HG02981 (cell line): ENCODE data around the gene SPINDOC.
"Not testable (repeated sequence)": the region's sequence is repeated elsewhere in the genome, so short reads cannot be mapped to it uniquely, and the experiment has no call there.

Source experiments
- ATAC-seq: cut with Tn5 transposase; IDR thresholded peaks from one replicate; pipeline ENCODE4 v1.9.1; 2021; ENCODE audit warnings: mild to moderate bottlenecking, moderate library complexity; ENCODE audit not compliant: unreplicated experiment

Gene SPINDOC

DNA sequence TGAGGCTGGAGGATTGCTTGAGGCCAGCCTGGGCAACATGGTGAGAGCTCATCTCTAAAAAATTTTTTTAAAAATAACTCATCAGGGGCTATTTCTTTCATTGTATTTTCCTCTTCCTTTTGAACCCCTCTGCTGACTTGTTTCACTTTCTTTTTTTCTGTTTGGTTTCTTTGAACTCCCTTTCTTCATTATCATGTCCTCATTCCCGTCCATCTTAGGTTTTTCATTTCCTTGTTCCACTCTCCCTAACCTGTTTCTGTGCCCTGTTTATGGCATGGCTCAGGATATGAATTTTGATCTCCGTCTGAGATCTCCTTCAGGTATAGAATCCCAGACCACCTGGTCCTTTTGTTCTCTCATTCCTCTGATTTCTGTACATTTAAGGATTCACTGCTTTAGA lies 38.1 kb downstream of the SPINDOC start:
- ATAC-seq: no peak

DNA sequence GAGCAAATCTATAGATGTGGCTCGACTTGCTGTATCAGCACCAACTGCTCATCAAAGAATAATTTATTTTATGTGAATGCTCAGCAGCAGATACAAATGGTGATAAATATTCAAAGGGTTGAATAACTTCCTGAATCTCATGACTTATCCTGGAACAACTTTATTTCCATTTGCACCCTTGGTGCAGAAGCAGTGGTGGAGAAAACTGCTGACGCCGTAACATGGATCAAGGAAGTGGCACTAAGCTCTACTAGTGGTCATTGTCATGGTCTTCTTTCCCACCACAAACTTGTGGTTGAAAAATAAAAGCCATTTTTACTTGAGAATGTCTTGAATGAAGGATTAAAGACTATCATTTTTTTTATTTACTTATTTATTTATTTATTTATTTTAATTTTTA lies 40.2 kb downstream of the SPINDOC start:
- ATAC-seq: no peak

- no peak for ATAC-seq
Measured at GRCh38 chr11:63854696-63855095, 41.4 kb downstream of the SPINDOC start.

GRCh38 chr11:63855975-63856374 lies 42.7 kb downstream of the SPINDOC start:
- no peak for ATAC-seq

DNA sequence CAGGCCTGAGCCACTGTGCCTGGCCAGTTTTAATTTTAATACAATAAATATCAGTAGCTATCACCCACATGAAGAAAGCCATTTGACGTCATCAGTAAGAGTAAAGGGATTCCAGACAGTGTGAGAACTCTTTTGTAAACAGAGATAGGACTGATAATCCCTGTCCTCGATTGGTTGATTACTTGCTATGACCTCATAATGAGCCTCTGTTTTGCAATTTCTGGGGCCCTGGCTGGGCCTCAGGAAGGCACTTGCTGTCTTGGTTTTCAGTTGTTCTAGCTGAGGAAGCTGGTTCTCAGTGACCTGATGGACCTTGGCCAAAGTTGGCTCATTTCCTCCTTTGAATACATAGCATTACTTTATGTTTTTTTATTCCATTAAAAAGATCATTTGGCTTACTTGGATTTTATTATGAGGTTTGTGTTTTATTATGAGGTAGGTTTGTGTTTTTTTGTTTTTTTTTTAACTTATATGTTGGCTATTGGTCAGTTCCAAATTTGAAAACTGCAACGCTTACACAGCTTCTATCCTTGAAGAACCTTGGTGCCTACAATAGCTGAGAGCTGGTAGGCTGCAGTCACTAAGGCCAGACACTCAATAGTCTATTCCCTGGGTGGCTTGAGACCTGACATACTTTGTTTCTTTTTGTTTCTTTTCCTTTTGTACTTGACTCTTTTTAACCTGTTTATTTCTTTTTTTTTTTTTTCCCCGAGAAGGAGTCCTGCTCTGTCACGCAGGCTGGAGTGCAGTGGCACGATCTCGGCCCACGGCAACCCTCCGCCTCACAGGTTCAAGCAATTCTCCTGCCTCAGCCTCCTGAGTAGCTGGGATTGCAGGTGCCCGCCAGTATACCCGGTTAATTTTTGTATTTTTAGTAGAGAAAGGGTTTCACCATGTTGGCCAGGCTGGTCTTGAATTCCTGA lies 45.6 kb downstream of the SPINDOC start:
- ATAC-seq: no peak

GRCh38 chr11:63862923-63863322 lies 49.7 kb downstream of the SPINDOC start:
- no peak for ATAC-seq

DNA sequence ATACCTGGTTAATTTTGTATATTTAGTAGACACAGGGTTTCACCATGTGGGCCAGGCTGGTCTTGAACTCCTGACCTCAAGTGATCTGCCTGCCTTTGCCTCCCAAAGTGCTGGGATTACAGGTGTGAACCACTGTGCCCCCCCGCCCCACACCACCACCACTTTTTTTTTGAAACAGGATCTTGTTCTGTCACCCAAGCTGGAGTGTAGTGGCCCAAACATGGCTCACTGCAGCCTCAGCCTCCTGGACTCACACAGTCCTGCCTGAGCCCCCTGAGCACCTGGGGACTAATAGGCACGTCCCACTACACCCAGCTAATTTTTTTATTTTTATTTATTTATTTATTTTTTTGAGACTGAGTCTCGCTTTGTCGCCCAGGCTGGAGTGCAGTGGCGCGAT lies 50.4 kb downstream of the SPINDOC start:
- not testable (repeated sequence) for ATAC-seq

- ATAC-seq: no peak
Measured at GRCh38 chr11:63866211-63866610, 53.0 kb downstream of the SPINDOC start.

DNA sequence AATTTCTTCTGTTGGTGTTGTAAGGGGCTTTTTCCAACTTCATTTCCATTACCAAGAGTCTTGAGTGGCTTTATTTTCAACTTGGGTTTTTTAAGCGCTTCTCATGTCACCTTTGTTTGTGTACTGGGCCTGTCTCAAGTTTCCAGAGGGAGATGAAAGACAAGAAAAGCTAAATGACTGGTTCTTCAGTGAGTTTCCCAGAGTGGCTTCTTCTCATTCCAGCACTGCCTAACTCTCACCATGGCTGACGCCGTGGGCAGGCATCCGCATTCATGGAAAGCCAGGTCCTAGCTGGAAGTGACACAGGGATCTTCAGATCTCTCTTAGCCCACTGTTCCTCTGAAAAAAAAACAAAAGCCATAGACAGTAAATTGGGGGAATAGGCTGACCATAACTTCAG lies 54.3 kb downstream of the SPINDOC start:
- no peak for ATAC-seq

DNA sequence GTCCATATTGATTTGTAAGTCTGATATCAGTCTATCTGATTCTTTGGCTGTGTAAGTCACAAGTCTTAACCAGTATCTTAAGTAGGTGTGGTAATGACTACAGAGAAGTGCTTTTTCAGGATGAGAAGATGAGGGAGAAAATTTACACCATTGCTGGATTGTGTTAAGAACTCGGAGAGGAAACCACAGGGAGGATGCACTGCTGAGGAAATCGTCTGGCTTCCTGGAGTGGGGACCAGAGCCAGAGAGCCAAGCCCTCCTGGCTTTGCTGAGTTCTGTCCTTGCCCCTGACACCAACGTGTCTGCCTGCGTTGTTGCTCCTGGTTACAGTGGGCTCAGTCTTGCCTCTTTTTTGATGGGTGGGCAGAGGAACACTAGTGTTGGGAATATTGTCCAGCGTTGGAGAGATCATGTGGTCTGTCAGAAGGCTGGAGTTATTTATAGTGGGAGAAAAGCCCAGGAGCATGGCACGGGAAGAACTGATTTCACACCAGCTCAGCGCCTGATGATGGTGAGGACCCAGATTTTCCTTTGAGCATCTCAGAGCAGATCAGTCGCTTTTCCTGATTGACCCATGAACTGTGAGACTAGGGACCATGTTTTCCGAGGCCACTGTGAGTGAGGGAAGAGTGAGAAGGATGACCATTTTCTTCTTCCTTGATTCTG lies 55.3 kb downstream of the SPINDOC start:
- ATAC-seq: no peak

- ATAC-seq: no peak
Measured at GRCh38 chr11:63869171-63869591, 55.9 kb downstream of the SPINDOC start.

DNA sequence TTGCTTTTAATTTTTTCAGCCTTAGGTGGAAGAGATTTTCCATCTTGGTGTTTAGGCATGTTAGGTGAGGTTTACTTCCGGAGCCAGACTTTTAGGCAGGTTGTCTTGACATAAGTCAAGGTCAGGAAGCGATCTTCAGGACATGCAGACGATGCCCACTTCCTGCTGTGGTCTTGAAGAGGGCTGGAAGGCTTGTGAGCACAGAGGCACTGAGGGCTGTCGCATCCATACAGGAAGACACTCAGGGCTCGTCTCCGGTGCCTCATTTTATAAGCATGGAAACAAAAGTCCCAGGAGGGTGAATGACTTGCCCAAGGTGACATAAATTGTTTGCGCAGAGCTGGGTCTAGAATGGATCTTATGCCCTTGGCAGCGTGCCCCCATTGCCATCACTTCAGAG lies 56.4 kb downstream of the SPINDOC start:
- no peak for ATAC-seq

DNA sequence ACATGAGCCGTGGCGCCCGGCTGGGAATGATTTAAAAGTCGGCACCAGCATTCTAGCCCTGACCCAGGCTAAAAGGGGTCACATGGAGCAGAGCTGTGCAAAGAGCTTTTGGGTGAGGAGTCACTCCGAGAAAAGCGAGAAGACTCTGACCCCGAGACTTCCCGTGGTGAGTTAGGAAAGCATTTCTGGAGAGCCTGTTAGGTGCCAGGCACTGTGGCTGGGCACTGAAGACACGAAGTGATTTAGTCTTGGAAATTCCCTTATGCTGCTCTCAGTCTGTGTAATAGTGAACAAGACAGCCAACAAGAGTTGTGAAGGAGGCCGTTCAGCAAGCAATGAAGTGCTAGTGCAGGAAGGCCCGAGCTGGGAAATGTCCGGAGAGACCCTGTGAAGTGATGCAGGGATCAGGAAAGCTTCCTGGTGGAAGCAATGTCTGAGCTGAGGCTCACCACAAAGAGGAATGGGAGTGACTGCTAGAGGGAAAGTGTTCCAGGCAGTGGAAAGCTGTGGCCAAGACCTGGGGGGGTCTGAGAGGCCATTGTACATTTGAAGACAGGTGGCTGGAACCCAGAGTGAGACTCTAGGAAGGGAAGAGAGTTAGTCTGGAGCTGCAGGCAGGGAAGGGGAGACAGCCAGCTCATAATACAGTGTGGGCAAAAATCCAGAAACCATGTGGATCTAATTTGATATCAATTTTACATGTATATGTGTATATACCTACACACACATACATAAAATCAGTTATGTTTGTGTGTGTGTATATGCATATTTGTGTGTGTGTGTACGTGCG lies 57.3 kb downstream of the SPINDOC start:
- ATAC-seq: no peak

GRCh38 chr11:63871962-63872799 lies 58.9 kb downstream of the SPINDOC start:
- ATAC-seq: peak; percentile 93

- ATAC-seq: no peak
Measured at GRCh38 chr11:63872800-63873197, 59.5 kb downstream of the SPINDOC start.

DNA sequence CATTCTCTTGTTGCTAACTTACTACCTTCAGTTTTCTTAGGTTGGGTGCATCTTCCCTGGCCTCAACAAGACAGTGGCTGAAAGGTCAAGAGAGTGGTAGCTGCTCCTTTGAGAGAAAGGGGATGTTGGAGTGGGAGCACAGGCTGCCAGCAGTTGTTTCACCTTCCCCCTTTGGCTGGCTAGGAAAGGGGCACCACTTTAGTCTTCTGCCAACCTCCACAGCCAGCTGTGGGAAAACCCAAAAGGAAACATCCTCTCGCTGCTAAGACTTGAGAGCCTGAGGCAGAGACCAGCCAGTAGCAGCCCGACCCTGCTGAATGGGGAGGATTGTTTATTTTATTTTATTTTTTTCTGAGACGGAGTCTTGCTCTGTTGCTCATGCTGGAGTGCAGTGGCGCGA lies 60.1 kb downstream of the SPINDOC start:
- ATAC-seq: no peak

DNA sequence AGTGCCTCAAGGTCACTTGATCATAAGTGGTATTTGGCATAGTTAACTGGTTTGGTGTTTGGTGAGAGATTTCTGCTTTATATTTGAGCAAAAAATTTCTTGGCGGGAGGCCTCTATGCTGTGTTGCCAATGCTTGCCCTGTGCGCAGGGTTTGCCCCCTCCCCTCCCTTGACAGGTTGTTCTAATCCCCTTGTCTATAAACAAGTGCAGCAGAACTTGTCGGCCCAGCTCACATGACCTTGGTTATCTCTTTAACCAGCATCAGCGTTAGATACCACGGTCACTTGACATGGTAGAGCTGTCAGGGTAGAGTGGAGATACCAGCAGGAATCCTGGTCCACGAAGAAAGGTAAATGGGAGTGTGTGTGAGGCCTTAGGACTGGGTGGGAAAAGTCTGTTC lies 61.3 kb downstream of the SPINDOC start:
- ATAC-seq: no peak

GRCh38 chr11:63875506-63876065 lies 62.3 kb downstream of the SPINDOC start:
- no peak for ATAC-seq

DNA sequence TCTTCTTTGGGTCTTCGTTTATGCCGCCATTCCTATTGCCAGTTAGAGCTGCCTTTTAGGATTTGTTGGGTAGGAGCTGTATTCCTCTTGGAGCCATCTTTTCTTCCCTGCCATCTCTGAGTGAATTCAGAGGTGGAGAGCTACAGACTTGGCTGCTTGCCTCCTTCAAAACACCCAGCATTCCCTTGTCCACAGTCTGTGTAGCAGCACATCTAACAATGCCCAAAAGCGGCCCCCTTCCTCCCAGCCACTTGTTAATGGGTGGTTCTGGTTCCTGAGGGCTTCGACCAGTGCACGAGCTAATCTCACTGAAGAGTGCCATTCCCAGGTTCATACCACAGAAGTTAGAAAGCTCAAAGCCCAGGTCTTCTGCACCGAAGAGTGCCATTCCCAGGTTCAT lies 63.4 kb downstream of the SPINDOC start:
- no peak for ATAC-seq
